ENCODE data around the gene PIK3AP1.

PIK3AP1 gene

GRCh38 chr10:96639899-96640298 is 80.4 kb downstream of the PIK3AP1 start:
- DNase-seq = no peak

- no peak for DNase-seq
Measured at GRCh38 chr10:96638696-96639095, 81.6 kb downstream of the PIK3AP1 start.

- DNase-seq = no peak
Measured at GRCh38 chr10:96638120-96638519, 82.2 kb downstream of the PIK3AP1 start.

- DNase-seq = no peak
Measured at GRCh38 chr10:96637709-96638108, 82.6 kb downstream of the PIK3AP1 start.

GRCh38 chr10:96636551-96636950 is 83.8 kb downstream of the PIK3AP1 start:
- no peak for DNase-seq

GRCh38 chr10:96632974-96633710 is 87.2 kb downstream of the PIK3AP1 start:
- no peak for DNase-seq

GRCh38 chr10:96627292-96627691 is 93.0 kb downstream of the PIK3AP1 start:
- DNase-seq = no peak

GRCh38 chr10:96626795-96627194 is 93.5 kb downstream of the PIK3AP1 start:
- no peak for DNase-seq

GRCh38 chr10:96625173-96625572 is 95.1 kb downstream of the PIK3AP1 start:
- DNase-seq = no peak

- DNase-seq = no peak
Measured at GRCh38 chr10:96622013-96622787, 98.1 kb downstream of the PIK3AP1 start.

- no peak for DNase-seq
Measured at GRCh38 chr10:96619796-96620773, 100.2 kb downstream of the PIK3AP1 start.

GRCh38 chr10:96619120-96619519 is 101.2 kb downstream of the PIK3AP1 start:
- no peak for DNase-seq

GRCh38 chr10:96618653-96619052 is 101.7 kb downstream of the PIK3AP1 start:
- DNase-seq = no peak

- DNase-seq = no peak
Measured at GRCh38 chr10:96616961-96617360, 103.4 kb downstream of the PIK3AP1 start.

- DNase-seq = no peak
Measured at GRCh38 chr10:96614515-96614914, 105.8 kb downstream of the PIK3AP1 start.

GRCh38 chr10:96613576-96613975 is 106.7 kb downstream of the PIK3AP1 start:
- DNase-seq = no peak

GRCh38 chr10:96612055-96612830 is 108.1 kb downstream of the PIK3AP1 start:
- no peak for DNase-seq

GRCh38 chr10:96610817-96611216 is 109.5 kb downstream of the PIK3AP1 start:
- no peak for DNase-seq

- no peak for DNase-seq
Measured at GRCh38 chr10:96609510-96609909, 110.8 kb downstream of the PIK3AP1 start.

GRCh38 chr10:96608805-96609204 is 111.5 kb downstream of the PIK3AP1 start:
- no peak for DNase-seq

- DNase-seq = no peak
Measured at GRCh38 chr10:96608262-96608661, 112.1 kb downstream of the PIK3AP1 start.

- DNase-seq = no peak
Measured at GRCh38 chr10:96606946-96607345, 113.4 kb downstream of the PIK3AP1 start.
